Posterior vena cava (tissue), 2 donors: ENCODE results near the gene GMDS. TPM values are rescaled to one million over a fixed set of nuclear protein-coding genes. Genes with fewer than 3 reads are reported as not detected.
A peak's percentile ranks its signal among the peaks of the same experiment; 100 is the strongest.

Source experiments
- DNase-seq: peaks from one replicate; pipeline ENCODE4 v3.0.0-alpha.2; 2020; ENCODE audit warnings: low spot score
- intact Hi-C, 2 donors: fragments of 100-400 bp; cut with DNase I; formaldehyde crosslinking; loops; one replicate each; pipeline versions ENCODE4 v1.14.1 to v1.14.2; 2022 to 2023
- total RNA-seq, 2 donors: library from RNA; stranded (reverse); fragmentation: NEBNext Ultra II Directional; extraction: Animal tissue kit (Norgen Biotek cat#: 25700); gene quantifications; one replicate each; pipeline ENCODE4 v1.2.1, GENCODE V29; 2021
- donor health status: DM: yes; HTN: yes; CAD: no.
- donor health status: DM: yes; HTN: yes; CAD: no.

GMDS gene
- total RNA-seq, 2 donors from 2014 or later = 14.9 to 20.1 TPM

DNA sequence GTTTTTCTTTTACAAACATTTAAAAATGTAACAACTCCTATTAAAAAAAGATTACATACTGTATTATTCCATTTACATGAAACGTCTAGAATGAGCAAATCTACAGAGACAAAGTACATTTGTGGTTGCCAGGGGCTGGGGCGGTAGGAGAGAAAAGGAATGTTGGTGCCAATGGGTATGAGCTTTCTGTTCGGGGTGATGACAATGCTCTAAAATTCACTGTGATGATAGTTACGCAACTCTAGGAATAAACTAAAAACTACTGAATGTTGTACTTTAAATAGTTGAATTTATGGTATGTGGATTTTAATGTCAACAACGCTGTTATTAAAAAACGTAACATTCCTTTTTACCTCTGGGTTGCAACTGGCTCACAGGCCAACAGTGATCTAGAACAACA is 211.1 kb downstream of the GMDS start:
- intact Hi-C loops = no loop called here
- DNase-seq = no peak

DNA sequence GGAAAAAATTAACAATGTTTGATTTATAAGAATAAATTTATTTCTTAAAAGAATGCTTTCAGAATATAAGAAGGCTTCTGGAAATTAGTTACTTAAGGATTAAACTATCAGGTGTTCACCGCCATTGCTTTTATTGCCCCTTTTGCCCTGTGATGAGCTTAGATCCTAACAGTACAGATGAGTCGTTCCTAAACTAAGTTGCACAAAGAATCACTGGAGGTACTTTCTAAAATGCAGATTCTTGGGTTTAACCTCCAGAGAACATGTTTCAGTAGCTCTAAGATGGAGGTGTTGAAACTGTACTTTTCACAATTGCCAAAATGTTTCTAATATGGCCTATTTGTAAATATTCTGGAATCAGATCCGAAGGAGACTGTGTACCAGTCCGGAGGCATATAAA is 211.9 kb downstream of the GMDS start:
- intact Hi-C loops = no loop called here

DNA sequence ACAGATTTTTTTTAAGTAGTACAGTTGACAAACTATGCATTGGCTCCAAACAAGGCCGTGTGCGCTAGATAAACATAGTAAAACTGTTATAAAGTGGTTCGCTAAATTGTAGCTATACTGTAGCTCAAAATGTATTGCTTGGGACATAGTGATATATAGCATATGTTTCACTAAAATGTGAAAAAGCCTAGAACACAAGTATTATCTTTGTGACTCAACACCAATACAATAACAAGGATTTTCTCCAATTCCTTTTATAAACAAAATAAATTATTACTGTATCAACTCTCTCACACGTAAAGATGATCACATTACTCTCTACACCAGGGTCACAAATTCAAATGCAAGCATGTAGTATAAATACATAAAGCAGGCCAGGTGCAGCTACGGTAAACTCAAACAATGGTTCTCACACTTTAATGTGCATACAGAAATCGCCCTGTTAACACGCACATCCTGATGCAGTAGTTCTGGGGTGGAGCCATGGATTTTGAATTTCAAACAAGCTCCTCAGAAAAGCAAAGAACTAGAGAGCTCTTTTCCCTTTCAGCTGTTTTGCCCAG is 214.6 kb downstream of the GMDS start:
- intact Hi-C loops = no loop called here
- DNase-seq = no peak

More for the DNA sequence above, 211.9 kb downstream of the GMDS start:
- no peak for DNase-seq

DNA sequence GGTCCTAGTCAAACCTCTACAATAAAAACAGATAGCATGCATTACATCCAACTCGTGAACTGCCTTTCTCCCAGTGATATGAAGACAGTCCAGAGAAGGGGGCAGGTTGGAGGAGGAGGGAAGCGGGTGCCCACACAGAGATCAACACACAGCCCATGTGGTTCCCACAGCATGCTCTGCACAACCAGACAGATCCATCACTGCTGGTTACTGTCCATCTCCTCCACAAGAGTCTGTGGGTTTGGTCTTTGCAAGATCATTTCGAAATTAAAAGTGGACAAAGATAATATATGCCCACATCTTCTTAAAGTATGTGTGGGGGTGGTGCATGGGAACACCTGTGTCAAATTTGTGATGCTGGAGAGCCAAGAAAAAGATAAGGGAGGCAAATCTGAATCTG is 215.5 kb downstream of the GMDS start:
- intact Hi-C loops = no loop called here
- no peak for DNase-seq

DNA sequence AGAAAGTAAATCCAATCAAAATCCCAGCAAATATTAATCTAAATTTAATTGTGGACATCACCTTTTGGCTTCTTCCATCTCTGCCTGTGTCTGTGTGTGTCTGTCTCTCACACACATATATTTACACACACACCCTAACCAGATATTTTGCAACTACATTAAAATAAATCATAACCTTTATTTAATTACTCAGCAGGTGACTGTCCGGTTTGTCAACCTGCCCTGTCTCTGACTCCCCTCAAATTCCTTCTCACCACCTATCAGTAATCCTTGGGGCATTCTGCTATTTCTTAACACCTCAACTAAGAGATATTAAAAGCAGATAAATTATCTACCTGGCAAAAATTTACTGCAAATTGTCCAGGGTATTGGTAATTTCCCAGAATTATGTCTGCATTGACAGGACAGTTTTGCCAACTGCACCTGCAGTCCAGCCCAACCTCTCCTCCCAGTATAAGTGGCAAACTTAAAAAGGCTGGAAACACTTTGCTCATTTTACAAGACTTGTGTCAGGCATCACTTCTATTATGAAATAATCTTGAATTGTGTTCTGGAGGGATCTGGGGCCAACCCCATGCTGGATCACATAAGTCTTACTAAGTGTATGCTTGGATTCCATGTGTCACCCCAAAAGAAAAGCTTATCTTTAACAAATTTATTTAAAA is 216.1 kb downstream of the GMDS start:
- intact Hi-C loops = no loop called here
- no peak for DNase-seq

DNA sequence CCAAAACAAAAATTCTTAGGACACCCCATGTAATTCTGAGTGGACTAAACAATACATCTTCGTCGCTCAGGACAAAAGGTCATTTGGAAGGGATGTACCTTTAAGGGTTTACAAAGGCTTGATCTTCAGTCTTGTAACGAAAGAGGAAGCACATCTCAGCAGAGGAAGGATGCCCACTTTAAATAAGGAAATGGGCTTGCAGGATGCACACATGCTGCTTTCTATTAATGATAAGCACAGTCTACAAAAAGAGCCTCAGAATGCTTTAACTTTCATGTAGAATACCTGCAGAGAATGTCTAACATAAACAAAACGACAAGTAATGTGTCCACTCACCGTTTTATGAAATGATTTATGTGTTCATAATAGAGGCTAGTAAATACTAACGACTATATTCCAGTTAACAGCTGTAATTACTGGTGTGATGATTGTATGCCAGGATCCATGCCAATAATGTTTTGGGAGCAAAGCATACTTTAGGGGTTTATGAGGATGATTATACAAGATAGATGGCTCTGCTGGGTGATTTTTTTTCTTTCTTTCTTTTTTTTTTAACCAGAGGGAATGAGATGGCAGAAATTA is 216.9 kb downstream of the GMDS start:
- intact Hi-C loops = no loop called here
- DNase-seq = no peak

DNA sequence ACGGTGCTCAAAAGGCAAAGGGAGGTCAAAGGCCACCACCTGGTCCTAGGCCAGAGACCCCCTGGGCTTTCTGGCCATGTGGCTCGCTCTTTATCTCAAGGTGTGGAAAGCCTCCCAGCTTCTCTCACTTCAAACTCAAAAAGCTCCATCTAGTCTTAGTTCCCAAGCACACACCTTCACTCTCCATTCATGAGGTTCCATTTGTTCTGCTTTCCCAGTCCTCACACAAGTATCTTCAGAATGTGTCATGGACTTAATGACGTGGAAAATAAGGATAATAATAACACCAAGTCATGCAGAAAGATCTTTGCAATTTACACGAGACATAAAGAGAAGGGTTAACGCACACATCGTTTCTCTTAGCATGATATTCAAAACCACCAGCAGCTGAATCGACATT is 219.3 kb downstream of the GMDS start:
- no peak for DNase-seq
- intact Hi-C loops = no loop called here

DNA sequence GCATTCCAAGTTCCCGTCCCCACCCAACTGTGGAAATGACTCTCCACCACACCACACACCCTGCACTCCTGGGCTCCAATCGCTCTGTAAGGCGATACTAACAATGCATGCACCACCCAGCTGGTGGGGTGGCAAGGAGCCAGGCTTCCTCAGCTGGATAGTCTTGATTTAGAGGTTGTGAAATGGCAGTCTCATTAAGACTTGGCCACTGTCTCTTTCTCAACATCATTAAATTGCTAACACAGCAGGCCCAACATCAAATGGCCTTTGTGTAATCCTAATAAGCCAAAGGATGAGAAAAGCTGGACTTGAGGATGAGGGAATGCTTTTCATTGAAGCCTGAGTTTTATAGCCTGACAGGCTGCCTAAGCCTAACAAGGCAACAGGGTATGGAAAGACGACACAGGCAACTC is 223.7 kb downstream of the GMDS start:
- DNase-seq = peak; percentile 92
- intact Hi-C loops = no loop called here

DNA sequence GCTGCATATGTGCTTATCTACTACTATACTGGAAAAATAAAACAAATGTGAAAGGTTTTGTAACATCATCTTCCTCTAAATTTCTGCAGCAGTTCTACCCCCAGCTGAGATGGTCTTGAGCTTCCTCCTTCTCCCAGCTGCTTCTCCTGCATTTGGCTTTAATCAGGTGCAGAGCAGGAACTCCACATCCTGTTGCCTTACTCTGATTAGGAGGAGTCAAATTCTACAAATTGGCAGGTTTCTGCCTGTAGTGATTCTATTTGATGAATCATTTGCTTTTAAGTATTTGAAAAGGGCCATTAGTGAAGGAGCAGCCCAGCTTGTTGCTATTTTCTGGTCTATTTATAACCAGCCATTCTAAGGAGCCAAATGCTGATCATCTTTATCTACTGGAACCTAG is 224.5 kb downstream of the GMDS start:
- DNase-seq = no peak
- intact Hi-C loops = no loop called here

DNA sequence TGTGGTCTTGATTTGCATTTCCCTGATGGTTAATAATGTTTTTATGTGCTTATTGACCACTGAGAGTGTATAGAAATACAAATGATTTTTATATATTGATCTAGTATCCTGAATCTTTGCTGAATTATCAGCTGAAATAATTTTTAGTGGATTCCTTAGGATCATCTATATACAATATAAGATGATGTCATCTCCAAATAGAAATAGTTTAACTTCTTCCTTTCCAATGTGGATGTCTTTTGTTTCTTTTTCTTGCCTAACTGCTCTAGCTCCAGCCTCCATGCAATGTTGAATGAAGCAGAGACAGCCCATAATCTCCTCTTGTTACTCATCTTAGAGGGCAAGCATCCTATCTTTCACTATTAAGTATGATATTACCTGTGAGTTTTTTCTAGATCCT is 226.4 kb downstream of the GMDS start:
- intact Hi-C loops = no loop called here

DNA sequence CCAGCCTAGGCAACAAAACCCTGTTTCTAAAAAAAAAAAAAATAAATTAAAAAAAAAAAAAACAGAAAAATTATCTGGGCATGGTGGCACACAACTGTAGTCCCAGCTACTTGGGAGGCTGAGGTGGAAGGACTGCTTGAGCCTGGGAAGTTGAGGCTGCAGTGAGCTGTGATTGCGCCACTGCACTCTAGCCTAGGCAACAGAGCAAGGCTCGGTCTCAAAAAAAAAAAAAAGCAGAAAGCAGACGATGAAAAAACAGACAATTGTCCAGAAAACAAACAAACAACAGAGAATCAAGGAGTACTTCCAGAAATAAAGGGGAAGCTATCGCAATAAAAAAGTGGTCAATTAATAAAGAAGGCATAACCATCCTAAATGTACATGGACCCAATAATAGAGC is 229.4 kb downstream of the GMDS start:
- intact Hi-C loops = no loop called here
- DNase-seq = no peak

More for the DNA sequence above, 226.4 kb downstream of the GMDS start:
- no peak for DNase-seq

DNA sequence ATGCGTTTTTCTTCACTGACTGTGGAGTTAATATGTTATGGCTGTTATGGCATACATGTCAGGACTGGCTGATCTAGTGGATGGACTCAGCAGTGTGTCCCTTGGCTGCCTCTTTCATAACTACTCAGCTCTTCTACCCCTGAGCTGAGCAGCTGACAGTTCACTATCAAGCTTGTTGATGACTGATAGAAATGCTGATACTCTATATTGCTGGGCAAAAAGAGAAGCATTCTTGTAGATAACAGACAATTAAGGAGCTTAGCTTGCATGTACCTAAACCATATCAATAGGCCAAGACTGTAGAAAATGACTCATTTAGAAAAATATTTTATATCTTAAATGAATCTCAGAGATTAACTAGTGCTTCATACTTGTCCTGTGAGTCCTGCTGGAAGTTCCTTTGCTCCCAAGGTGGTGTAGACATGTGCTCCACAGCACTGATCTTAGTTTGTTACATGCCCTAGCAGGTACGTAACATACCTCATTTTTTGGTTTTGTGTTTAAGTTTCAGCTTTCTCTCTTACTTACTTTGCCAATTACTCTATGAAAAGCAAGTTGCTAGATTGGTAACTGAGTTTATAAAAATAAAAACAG is 236.9 kb downstream of the GMDS start:
- no peak for DNase-seq
- intact Hi-C loops = no loop called here

DNA sequence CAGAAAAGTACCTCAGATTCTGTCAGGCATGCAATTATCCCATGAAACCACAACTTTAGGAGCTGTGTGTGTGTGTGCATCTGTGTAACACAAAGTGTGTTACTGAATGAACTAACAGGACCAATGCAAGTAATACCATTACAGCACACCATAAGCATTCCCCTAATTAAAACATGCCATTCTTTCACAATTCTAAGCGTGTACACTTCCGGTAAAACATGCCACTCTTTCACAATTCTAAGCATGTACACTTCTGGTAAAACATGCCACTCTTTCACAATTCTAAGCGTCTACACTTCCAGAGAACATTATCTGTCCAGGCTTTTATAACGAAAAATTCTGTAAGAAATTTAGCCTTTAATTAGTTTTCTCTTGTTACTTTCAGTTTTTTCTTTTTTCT is 238.2 kb downstream of the GMDS start:
- no peak for DNase-seq
- intact Hi-C loops = no loop called here

DNA sequence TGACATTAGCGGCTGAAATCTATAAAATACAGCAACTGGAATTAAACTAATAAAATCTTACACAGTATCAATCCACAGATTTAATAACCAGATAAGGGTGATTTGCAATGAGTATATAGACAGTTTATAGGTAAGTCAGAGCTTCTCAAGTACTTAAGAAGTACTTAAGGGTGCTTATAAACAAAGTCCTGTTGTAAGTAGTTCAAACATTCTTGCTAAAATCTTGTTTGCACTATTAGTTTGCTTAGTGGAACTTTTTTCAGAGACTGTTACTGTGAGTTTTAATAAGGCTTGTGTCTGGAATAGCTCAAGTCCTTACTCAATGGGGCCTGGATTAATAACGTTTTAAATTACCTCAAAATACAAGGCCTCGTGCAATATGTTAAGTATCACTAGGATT is 240.5 kb downstream of the GMDS start:
- intact Hi-C loops = no loop called here
- DNase-seq = no peak

DNA sequence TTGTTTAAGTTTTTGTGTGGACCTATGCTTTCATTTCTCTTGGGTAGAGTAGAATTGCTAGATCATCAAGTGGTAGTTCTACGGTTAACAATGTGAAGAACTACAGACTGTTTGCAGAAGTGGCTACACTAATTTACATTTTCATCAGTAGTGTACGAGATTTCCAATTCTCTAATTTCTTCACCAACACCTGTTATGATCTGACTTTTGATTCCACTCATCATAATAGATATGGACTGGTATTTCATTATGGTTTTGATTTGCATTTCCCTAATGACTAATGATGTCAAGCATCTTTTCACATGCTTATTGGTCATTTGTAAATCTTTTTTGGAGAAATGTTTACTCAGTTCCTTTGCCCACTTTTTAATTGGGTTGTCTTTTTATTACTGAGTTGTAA is 244.4 kb downstream of the GMDS start:
- DNase-seq = no peak
- intact Hi-C loops = no loop called here

DNA sequence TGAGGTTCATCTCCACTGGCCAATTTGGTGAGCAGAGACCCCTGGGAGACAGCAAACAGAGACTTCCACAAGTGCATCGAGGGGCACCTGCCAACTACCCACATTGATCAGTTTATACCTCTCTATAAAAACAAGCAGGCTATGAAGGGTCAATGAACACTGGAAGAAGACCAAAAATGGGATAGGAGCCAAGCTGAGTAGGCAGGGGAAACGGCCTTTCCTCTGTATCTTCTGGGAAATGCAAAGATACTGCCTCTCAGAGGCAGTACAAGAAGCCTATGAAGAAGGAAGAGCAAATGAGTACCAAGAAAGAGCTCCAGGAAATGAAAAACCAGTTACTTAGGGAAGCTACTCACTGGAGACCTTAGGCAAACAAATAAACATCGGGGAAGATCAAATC is 247.7 kb downstream of the GMDS start:
- no peak for DNase-seq
- intact Hi-C loops = no loop called here

DNA sequence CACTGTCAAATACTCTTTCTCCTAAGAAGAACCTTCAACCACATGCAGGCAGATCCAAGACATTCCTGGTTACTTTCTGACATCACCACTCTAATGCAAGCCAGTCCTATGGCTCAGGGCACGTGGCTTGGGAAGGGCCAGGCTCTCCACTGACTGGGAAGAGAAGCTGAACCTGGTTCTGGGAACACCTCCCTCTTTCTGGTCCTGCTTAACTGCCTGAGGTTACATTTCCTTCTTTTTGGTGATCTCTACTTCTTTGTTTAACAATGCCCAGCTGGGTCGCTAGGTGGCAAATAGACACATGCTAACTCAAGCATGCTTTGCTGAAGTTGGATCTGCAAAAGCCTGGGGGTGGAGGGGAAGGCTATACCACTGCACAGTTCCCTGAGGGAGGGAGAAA is 249.8 kb downstream of the GMDS start:
- intact Hi-C loops = no loop called here
- DNase-seq = no peak

DNA sequence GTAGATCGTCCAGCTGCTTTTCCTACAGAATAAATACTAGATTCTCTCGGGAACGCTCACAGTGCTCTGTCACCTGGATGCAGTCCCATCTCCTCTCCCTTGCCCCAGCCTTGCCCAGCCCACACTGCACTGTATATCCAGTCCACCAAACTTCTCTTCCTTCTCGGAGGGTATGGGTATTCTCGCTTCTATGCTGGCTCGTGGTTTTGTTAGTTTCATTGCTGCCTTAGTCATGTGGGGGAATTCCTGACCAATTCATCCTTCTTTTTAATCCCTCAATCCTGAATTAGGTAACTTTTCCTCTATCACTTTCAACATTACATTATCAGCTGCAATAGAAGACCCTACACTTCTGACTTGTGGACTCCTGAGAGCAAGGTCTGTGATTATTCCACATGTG is 252.4 kb downstream of the GMDS start:
- DNase-seq = no peak
- intact Hi-C loops = no loop called here

DNA sequence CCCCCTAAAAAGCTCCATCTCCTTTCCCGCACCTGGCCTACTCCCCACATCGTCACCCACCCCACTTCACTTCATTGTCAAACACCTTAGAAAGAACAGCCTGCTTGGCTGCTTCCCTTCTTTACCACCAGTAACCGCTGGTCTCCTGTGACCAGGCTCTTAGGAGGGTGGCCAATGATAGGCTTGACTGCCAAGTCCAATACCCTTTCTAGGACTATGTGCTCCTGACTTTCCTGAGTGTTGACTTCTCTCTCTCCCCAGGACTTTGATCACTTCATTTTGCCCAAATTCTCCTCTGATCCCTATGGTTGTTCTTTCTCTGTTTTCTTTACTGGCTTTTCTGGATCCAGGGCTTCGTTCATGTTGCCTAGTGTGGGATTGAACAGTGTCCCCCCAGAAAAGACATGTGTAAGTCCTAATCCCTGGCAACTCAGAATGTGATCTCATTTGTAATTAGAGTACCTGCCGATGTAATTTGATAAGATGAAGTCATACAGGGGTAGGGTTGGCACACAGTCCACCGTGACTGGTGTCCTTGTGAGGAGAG is 254.0 kb downstream of the GMDS start:
- intact Hi-C loops = no loop called here
- DNase-seq = no peak

DNA sequence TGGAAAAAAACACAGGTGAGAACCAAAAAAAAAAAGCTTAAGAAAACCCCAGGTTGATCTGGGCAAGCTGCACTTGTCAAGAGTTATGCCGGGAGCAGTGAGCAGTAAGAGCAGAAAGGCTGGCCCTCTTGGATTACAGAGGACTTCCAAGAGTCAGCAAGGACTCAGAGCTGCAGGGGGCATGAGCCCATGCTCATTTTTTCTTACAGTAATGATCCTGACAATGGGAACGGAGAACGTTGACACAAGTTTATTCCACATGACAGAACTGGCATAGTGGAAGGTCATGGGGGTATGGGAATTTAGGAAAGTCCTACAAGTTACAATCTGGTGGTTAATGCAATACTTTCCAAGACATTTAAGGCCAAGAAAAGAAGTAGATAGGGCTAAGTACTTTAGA is 256.6 kb downstream of the GMDS start:
- intact Hi-C loops = no loop called here

DNA sequence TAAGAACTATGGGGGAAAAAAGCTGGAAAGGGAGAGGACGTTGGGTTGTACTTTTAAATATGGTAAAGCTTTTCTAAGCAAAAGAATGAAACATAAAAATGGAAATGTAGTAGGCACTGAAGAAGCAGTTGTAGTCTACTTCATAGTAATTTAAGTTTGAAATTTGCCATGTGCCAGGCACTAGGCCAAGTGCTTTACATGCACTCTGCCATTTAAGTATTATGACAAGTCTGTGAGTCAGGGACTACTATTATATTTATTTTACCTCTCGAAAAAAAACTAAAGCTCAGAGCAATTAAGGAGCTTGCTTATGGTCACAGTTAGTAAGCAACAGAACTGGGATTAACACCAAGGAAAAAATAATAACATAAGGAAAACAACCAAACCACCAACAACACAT is 257.8 kb downstream of the GMDS start:
- DNase-seq = no peak

More for the DNA sequence above, 256.6 kb downstream of the GMDS start:
- no peak for DNase-seq

More for the DNA sequence above, 257.8 kb downstream of the GMDS start:
- intact Hi-C loops = no loop called here
